SU-DHL-6 (cell line): Measurements from ENCODE around the gene GAREM2.
A peak's percentile ranks its signal among the peaks of the same experiment; 100 is the strongest.

Experiments used
- H2AFZ ChIP-seq: fragments of 200-600 bp; sonication (generic); 2 replicates; pipeline ENCODE4 v1.6.1; 2014; ENCODE audit warnings: low read depth, mild to moderate bottlenecking, moderate library complexity, mixed read lengths, antibody characterized with exemption, low read length; ENCODE audit not compliant: severe bottlenecking
- H3F3A ChIP-seq: fragments of 200-600 bp; shearing (Covaris generic); 2 replicates; pipeline ENCODE4 v1.6.0; 2016; ENCODE audit warnings: antibody characterized with exemption, mild to moderate bottlenecking; ENCODE audit not compliant: insufficient read depth
- H3K27ac ChIP-seq: fragments of 200-600 bp; sonication (generic); 2 replicates; pipeline ENCODE4 v1.5.1; 2016; ENCODE audit warnings: low read depth, mild to moderate bottlenecking, low read length, moderate library complexity, mixed read lengths
- H3K27me3 ChIP-seq: fragments of 200-600 bp; sonication (generic), shearing (Covaris generic); 2 replicates; pipeline ENCODE4 v1.6.0; 2014; ENCODE audit warnings: mild to moderate bottlenecking, low read length
- H3K36me3 ChIP-seq: fragments of 200-600 bp; sonication (generic); 2 replicates; pipeline ENCODE4 v1.6.1; 2014; ENCODE audit warnings: mild to moderate bottlenecking, low read length, mixed read lengths
- H3K4me2 ChIP-seq: fragments of 300-600, 200-600 bp; shearing (Covaris generic), sonication (generic); 2 replicates; pipeline ENCODE4 v1.6.0; 2014; ENCODE audit warnings: low read length, low read depth, mild to moderate bottlenecking; ENCODE audit not compliant: poor library complexity, severe bottlenecking
- H3K4me3 ChIP-seq: fragments of 200-600 bp; sonication (generic); 2 replicates; pipeline ENCODE4 v1.5.1; 2014; ENCODE audit warnings: antibody characterized with exemption, low read length, mild to moderate bottlenecking, mixed read lengths; ENCODE audit not compliant: insufficient read depth, poor library complexity, severe bottlenecking
- H3K79me2 ChIP-seq: fragments of 200-600 bp; sonication (generic); 2 replicates; pipeline ENCODE4 v1.6.1; 2014; ENCODE audit warnings: mild to moderate bottlenecking, low read length, moderate library complexity; ENCODE audit not compliant: insufficient read depth
- H3K9ac ChIP-seq: fragments of 200-600 bp; sonication (generic); 2 replicates; pipeline ENCODE4 v1.7.0; 2014; ENCODE audit warnings: mild to moderate bottlenecking, low read length
- H3K9me2 ChIP-seq: fragments of 200-600 bp; sonication (generic); replicated peaks from 2 replicates; pipeline ENCODE4 v1.6.1; 2014; ENCODE audit warnings: low read length; ENCODE audit not compliant: insufficient read depth
- H3K9me3 ChIP-seq: fragments of 200-600 bp; sonication (generic); 2 replicates; pipeline ENCODE4 v1.6.1; 2014; ENCODE audit warnings: low read length, mixed read lengths; ENCODE audit not compliant: insufficient read depth
- H4K20me1 ChIP-seq: fragments of 200-600 bp; sonication (generic); 2 replicates; pipeline ENCODE4 v1.6.1; 2014; ENCODE audit warnings: low read depth, mild to moderate bottlenecking, antibody characterized with exemption, low read length, moderate library complexity, mixed read lengths
- EZH2phosphoT487 ChIP-seq: fragments of 200-600 bp; sonication (generic), shearing (Covaris generic); conservative IDR thresholded peaks from 2 replicates; pipeline ENCODE4 v1.6.1; 2018; ENCODE audit warnings: mild to moderate bottlenecking, antibody characterized with exemption, low read length, moderate library complexity, mixed read lengths
- TF ChIP-seq, protein P1 (sequence below): fragments of 200-600 bp; sonication (generic); IDR thresholded peaks from one replicate; pipeline ENCODE4 v1.5.1; 2017; ENCODE audit warnings: antibody characterized with exemption, mild to moderate bottlenecking, low read length, moderate library complexity; ENCODE audit not compliant: insufficient read depth, poor library complexity, severe bottlenecking

GAREM2 gene

DNA sequence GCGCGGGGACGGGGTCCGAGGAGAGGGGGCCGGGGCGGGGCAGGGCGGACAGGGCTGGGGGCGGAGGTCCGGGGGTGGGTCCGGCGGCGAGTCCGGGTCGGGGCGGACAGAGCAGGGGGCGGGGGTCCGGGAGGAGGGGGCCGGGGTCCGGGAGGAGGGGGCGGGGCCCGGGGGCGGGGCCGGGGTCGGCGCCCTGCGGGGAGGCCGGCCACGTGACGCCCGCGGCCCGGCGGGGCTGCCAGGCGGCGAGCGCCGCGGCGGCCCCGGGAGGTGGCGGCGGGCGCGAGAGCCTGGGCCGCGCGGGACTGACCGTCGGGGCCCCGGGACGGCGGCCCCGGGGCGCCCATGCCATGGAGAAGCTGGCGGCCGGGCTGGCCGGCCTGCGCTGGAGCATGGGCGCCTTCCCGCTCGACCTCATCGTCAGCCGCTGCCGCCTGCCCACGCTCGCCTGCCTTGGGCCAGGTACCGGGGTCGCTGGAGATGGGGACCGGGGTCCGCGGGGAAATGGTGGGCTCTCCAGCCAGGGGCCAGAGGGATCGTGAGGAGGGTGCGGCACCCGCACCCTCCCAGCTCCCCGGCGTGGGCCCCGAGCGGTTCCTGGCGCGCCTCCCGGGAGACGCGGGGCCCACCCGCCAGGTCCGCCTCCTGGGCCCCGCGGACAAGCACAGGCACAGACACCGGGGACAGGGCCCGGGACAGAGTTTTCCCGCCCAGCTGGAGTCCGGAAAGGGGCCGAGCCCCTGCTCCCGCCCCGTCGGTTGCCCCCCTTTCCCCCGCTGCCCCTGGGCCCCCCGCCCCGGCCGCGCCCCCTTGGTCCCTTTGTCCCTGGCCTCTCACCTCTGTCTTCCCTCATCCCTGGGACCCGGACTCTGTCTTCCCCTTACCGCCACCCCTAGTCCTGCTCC lies at the start of gene GAREM2:
Gene GAREM2 (plus strand): TSS at position 218 of the 905 bp plus-strand sequence. CDS start 133 bp downstream, at position 351.
- H3K27ac ChIP-seq: no peak within 1 kb of the TSS
- no peaks in the 10 kb centered on the region for H3K79me2 ChIP-seq
- no peaks in the 10 kb centered on the region for H3K27me3 ChIP-seq
- TF ChIP-seq, protein P1, sequence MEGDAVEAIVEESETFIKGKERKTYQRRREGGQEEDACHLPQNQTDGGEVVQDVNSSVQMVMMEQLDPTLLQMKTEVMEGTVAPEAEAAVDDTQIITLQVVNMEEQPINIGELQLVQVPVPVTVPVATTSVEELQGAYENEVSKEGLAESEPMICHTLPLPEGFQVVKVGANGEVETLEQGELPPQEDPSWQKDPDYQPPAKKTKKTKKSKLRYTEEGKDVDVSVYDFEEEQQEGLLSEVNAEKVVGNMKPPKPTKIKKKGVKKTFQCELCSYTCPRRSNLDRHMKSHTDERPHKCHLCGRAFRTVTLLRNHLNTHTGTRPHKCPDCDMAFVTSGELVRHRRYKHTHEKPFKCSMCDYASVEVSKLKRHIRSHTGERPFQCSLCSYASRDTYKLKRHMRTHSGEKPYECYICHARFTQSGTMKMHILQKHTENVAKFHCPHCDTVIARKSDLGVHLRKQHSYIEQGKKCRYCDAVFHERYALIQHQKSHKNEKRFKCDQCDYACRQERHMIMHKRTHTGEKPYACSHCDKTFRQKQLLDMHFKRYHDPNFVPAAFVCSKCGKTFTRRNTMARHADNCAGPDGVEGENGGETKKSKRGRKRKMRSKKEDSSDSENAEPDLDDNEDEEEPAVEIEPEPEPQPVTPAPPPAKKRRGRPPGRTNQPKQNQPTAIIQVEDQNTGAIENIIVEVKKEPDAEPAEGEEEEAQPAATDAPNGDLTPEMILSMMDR: no peak
- TF ChIP-seq EZH2phosphoT487: no peak
- H3F3A ChIP-seq: no peaks in the 10 kb centered on the region
- H3K36me3 ChIP-seq: no peaks in the 10 kb centered on the region
- H3K9me3 ChIP-seq: no peaks in the 10 kb centered on the region
- H3K4me2 ChIP-seq: peak within 1 kb of the TSS; percentile 35
- no peak within 1 kb of the TSS for H2AFZ ChIP-seq
- H4K20me1 ChIP-seq: no peaks in the 10 kb centered on the region
- H3K4me3 ChIP-seq: no peak within 1 kb of the TSS
- H3K9me2 ChIP-seq: no peaks in the 10 kb centered on the region
- no peak within 1 kb of the TSS for H3K9ac ChIP-seq

DNA sequence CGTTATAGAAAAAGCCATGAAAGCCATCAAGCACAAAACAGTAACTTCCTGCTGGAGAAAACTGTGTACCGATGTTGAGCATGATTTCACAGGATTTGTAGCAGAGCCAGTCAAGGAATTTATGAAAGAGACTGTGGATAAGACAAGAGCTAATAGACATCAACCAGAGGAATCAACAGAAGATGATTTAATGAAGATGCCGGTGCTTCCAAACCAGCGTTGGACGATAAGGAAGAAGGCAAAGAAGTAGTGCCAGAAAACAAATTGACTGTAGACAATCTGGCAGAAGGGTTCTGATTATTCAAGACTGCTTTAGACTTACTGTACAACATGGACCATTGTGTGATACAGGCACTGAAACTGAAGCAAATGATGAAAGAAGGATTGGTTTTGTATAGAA lies 49.5 kb upstream of the GAREM2 start:
- Histone ChIP-seq H3K79me2 (peaks cover 18% of the 10 kb centered on the region), H3K9ac (no peak overlapping the region), H3K27me3 (no peaks in the 10 kb centered on the region), H3K9me3 (no peaks in the 10 kb centered on the region), H3K4me3 (no peak overlapping the region), H3F3A (no peaks in the 10 kb centered on the region), H3K4me2 (no peak overlapping the region), H2AFZ (no peak overlapping the region), H3K36me3 (peaks cover 12% of the 10 kb centered on the region; the same call in 1 of the 2 replicates), H3K9me2 (no peaks in the 10 kb centered on the region), H3K27ac (no peak overlapping the region), H4K20me1 (0 out of 2 replicates have a peak, but pooled peaks cover 3% of the 10 kb centered on the region)
- TF ChIP-seq EZH2phosphoT487: no peak

DNA sequence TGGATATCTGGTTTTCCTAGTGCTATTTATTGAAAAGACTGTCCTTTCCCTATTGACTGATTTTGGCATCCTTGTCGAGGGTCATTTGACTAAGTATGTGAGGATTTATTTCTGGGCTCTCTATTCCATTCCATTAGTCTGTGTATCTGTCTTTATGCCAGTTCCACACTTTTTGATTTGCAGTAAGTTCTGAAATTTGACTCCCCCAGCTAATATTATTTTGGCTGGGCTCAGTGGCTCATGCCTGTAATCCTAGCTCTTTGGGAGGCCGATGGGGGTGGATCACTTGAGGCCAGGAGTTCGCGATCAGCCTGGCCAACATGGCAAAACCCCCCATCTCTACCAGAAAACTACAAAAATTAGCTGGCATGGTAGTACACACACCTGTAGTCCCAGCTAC lies 46.8 kb upstream of the GAREM2 start:
- Histone ChIP-seq H3K9me2 (no peaks in the 10 kb centered on the region), H3K4me2 (no peak overlapping the region), H2AFZ (no peak overlapping the region), H3K36me3 (peaks cover 24% of the 10 kb centered on the region; the same call in 1 of the 2 replicates), H3K9ac (no peak overlapping the region), H3K27me3 (no peaks in the 10 kb centered on the region), H3F3A (no peaks in the 10 kb centered on the region), H3K9me3 (no peaks in the 10 kb centered on the region), H3K4me3 (no peak overlapping the region), H4K20me1 (0 out of 2 replicates have a peak, but pooled peaks cover 3% of the 10 kb centered on the region), H3K79me2 (peaks cover 13% of the 10 kb centered on the region; the same call in 1 of the 2 replicates), H3K27ac (no peak overlapping the region)
- TF ChIP-seq, protein P1: no peak
- TF ChIP-seq EZH2phosphoT487: no peak

DNA sequence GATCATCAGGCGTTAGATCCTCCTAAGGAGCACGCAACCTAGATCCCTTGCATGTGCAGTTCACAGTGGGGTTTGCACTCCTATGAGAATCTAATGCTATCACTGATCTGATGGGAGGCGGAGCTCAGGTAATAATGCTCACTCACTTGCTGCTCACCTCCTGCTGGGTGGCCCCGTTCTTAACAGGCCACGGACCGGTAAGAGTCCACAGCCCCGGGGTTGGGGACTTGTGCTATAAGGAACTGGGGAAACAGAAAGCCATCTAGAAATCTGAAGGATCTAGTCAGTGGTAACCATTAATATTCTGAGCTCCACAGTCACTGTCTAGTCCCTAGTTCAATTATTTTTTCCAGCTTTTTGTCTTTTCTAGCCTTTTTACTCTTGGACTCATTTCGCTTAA lies 44.7 kb upstream of the GAREM2 start:
- no peaks in the 10 kb centered on the region for H3K27me3 ChIP-seq
- no peaks in the 10 kb centered on the region for H3K9me3 ChIP-seq
- H4K20me1 ChIP-seq: 0 out of 2 replicates have a peak, but pooled peaks cover 2% of the 10 kb centered on the region
- no peaks in the 10 kb centered on the region for H3K9me2 ChIP-seq
- peaks cover 13% of the 10 kb centered on the region for H3K79me2 ChIP-seq
- TF ChIP-seq, protein P1: no peak
- TF ChIP-seq EZH2phosphoT487: no peak
- no peak overlapping the region for H3K4me3 ChIP-seq
- no peak overlapping the region for H3K4me2 ChIP-seq
- no peaks in the 10 kb centered on the region for H3F3A ChIP-seq
- H3K9ac ChIP-seq: no peak overlapping the region
- H2AFZ ChIP-seq: no peak overlapping the region
- H3K36me3 ChIP-seq: peaks cover 30% of the 10 kb centered on the region; the same call in 1 of the 2 replicates
- no peak overlapping the region for H3K27ac ChIP-seq
